Suppressor macrophage (primary cell): ENCODE data around the gene A1BG.

Experiments used
- DNase-seq, 4 experiments: peaks; one replicate each; pipeline ENCODE4 v3.0.0-alpha.2; 2020 to 2022
- total RNA-seq, 17 experiments: gene quantifications; one replicate each; lab custom pipeline; 2026; ENCODE audit warnings: mixed read lengths in 6 of 17, inconsistent platforms in 3 of 17; lab: John Stamatoyannopoulos, UW

Gene A1BG
- 0.11 to 1.4 (median 0.25) reads per million in 17 experiments for total RNA-seq

GRCh38 chr19:58352760-58353671 lies at the start of gene A1BG:
A1BG (minus strand) TSS chr19:58353492; CDS start chr19:58353437, 55 bp downstream.
- no peak for DNase-seq

GRCh38 chr19:58401840-58402421 lies 48.6 kb upstream of the A1BG start:
- no peak for DNase-seq

GRCh38 chr19:58400916-58401839 lies 47.9 kb upstream of the A1BG start:
- DNase-seq: peak; percentile 100

GRCh38 chr19:58400316-58400915 lies 47.1 kb upstream of the A1BG start:
- DNase-seq: no peak

- no peak for DNase-seq
These were observed 46.6 kb upstream of the A1BG start for GRCh38 chr19:58399903-58400302.

- no peak for DNase-seq
These were observed 45.3 kb upstream of the A1BG start for GRCh38 chr19:58398545-58398944.

- DNase-seq: no peak
These were observed 44.8 kb upstream of the A1BG start for GRCh38 chr19:58398087-58398486.

GRCh38 chr19:58397533-58398037 lies 44.3 kb upstream of the A1BG start:
- DNase-seq: no peak

- no peak for DNase-seq
These were observed 43.6 kb upstream of the A1BG start for GRCh38 chr19:58396691-58397532.

- DNase-seq: peak in 1 of 4 experiments; percentile 18
These were observed 42.8 kb upstream of the A1BG start for GRCh38 chr19:58395979-58396627.

GRCh38 chr19:58395220-58395978 lies 42.1 kb upstream of the A1BG start, which contains the start of gene RNF225:
RNF225 (plus strand) TSS chr19:58395656; CDS start chr19:58396090, 434 bp downstream.
- no peak for DNase-seq

GRCh38 chr19:58394821-58395219 lies 41.5 kb upstream of the A1BG start:
- peak in 1 of 4 experiments; percentile 1 for DNase-seq

- no peak for DNase-seq
These were observed 40.4 kb upstream of the A1BG start for GRCh38 chr19:58393725-58394033.

GRCh38 chr19:58392945-58393724 lies 39.8 kb upstream of the A1BG start:
- DNase-seq: no peak

GRCh38 chr19:58388175-58388526 lies 34.9 kb upstream of the A1BG start:
- DNase-seq: peak in 1 of 4 experiments; percentile 2

GRCh38 chr19:58387338-58388174 lies 34.3 kb upstream of the A1BG start:
- peak in 1 of 4 experiments; percentile 9 for DNase-seq

- DNase-seq: peak; percentile 98 to 100 (median 98)
These were observed 33.5 kb upstream of the A1BG start, which contains the start of gene RPS5 for GRCh38 chr19:58386576-58387337. RPS5 (plus strand) TSS chr19:58387269; CDS start chr19:58388138, 869 bp downstream.
